MG63 (cell line): Measurements from ENCODE around the gene FBXL22. TPM values are rescaled to one million over a fixed set of nuclear protein-coding genes. Genes with fewer than 3 reads are reported as not detected.

Source experiments
- DNase-seq: peaks from one replicate; pipeline ENCODE4 v3.0.0-alpha.2; 2020
- H3K27me3 ChIP-seq: fragments of 250-450 bp; sonication (Bioruptor Pico); 2 replicates; pipeline ENCODE4 v1.5.1; 2020; ENCODE audit warnings: mild to moderate bottlenecking, moderate library complexity
- H3K36me3 ChIP-seq: fragments of 250-450 bp; sonication (Bioruptor Pico); 2 replicates; pipeline ENCODE4 v1.5.1; 2020; ENCODE audit warnings: mild to moderate bottlenecking, moderate library complexity
- H3K4me3 ChIP-seq: fragments of 250-450 bp; sonication (Bioruptor Pico); 2 replicates; pipeline ENCODE4 v1.5.1; 2020; ENCODE audit warnings: mild to moderate bottlenecking, moderate library complexity
- H3K9me3 ChIP-seq: fragments of 250-450 bp; sonication (Bioruptor Pico); 2 replicates; pipeline ENCODE4 v1.5.1; 2020; ENCODE audit warnings: mild to moderate bottlenecking, moderate library complexity
- total RNA-seq: library from RNA; depleted of rRNA; stranded (reverse); fragments of >200 nt; shearing (Covaris generic); gene quantifications from 2 replicates; pipeline ENCODE4 v1.2.3, GENCODE V29; 2014; ENCODE audit warnings: low replicate concordance; rRNA removed

Gene FBXL22
- total RNA-seq, 1 experiment from 2014 or later, result not detected

GRCh38 chr15:63628123-63628822, 31.1 kb downstream of the FBXL22 start:
- H3K4me3 ChIP-seq, result no peak overlapping the region
- peaks cover 81% of the 10 kb centered on the region for H3K36me3 ChIP-seq
- H3K27me3 ChIP-seq, result no peaks in the 10 kb centered on the region
- no peaks in the 10 kb centered on the region for H3K9me3 ChIP-seq
- DNase-seq, result no peak

- Histone ChIP-seq H3K27me3 (no peaks in the 10 kb centered on the region), H3K9me3 (no peaks in the 10 kb centered on the region), H3K4me3 (no peak overlapping the region), H3K36me3 (peaks cover 74% of the 10 kb centered on the region)
- no peak for DNase-seq
Measured at GRCh38 chr15:63630036-63630751, 33.0 kb downstream of the FBXL22 start.

- no peak for DNase-seq
- Histone ChIP-seq H3K9me3 (no peaks in the 10 kb centered on the region), H3K4me3 (no peak overlapping the region), H3K36me3 (peaks cover 60% of the 10 kb centered on the region), H3K27me3 (no peaks in the 10 kb centered on the region)
Measured at GRCh38 chr15:63633312-63633711, 36.1 kb downstream of the FBXL22 start.

- Histone ChIP-seq H3K9me3 (no peaks in the 10 kb centered on the region), H3K4me3 (no peak overlapping the region), H3K36me3 (peaks cover 61% of the 10 kb centered on the region), H3K27me3 (no peaks in the 10 kb centered on the region)
- DNase-seq, result no peak
Measured at GRCh38 chr15:63634154-63634553, 37.0 kb downstream of the FBXL22 start.

GRCh38 chr15:63636518-63637061, 39.4 kb downstream of the FBXL22 start:
- DNase-seq, result no peak
- Histone ChIP-seq H3K9me3 (no peaks in the 10 kb centered on the region), H3K36me3 (peaks cover 67% of the 10 kb centered on the region), H3K4me3 (no peak overlapping the region), H3K27me3 (no peaks in the 10 kb centered on the region)

- H3K27me3 ChIP-seq, result no peaks in the 10 kb centered on the region
- H3K9me3 ChIP-seq, result no peaks in the 10 kb centered on the region
- no peak overlapping the region for H3K4me3 ChIP-seq
- no peak for DNase-seq
- peaks cover 63% of the 10 kb centered on the region for H3K36me3 ChIP-seq
Measured at GRCh38 chr15:63638839-63639238, 41.7 kb downstream of the FBXL22 start.

GRCh38 chr15:63640146-63640545, 43.0 kb downstream of the FBXL22 start:
- H3K36me3 ChIP-seq, result peaks cover 60% of the 10 kb centered on the region
- no peak for DNase-seq

More at GRCh38 chr15:63640146-63640545, 43.0 kb downstream of the FBXL22 start:
- H3K4me3 ChIP-seq, result no peak overlapping the region
- H3K27me3 ChIP-seq, result no peaks in the 10 kb centered on the region
- no peaks in the 10 kb centered on the region for H3K9me3 ChIP-seq

Other genes starting within 250 kb of the FBXL22 start
- 4.7 and 4.8 TPM in 2 replicates for gene CA12, start 215.5 kb upstream of the FBXL22 start, total RNA-seq
- gene USP3, start 92.8 kb upstream of the FBXL22 start, total RNA-seq, result 36.6 and 38.6 TPM in 2 replicates
- 46.9 and 60.1 TPM in 2 replicates for gene HERC1, start 236.6 kb downstream of the FBXL22 start, total RNA-seq